Parathyroid adenoma (tissue), 2 donors: ENCODE data around the gene GYPA.
"Not testable (repeated sequence)": the region's sequence is repeated elsewhere in the genome, so short reads cannot be mapped to it uniquely, and the experiment has no call there.

ENCODE experiments used
- H2AFZ ChIP-seq: fragments of 300-600 bp; sonication (generic); one replicate; pipeline ENCODE4 v1.7.0; 2017; ENCODE audit warnings: antibody characterized with exemption, mild to moderate bottlenecking
- H3K27ac ChIP-seq: fragments of 300-600 bp; sonication (generic); one replicate; pipeline ENCODE4 v1.7.0; 2017
- H3K27me3 ChIP-seq: fragments of 300-600 bp; sonication (generic); one replicate; pipeline ENCODE4 v1.7.0; 2017; ENCODE audit warnings: low read length; ENCODE audit not compliant: control insufficient read depth, insufficient read depth
- H3K36me3 ChIP-seq: fragments of 300-600 bp; sonication (generic); one replicate; pipeline ENCODE4 v1.7.0; 2017; ENCODE audit warnings: low read length; ENCODE audit not compliant: control insufficient read depth, insufficient read depth
- H3K4me1 ChIP-seq: fragments of 300-600 bp; sonication (generic); one replicate; pipeline ENCODE4 v1.7.0; 2017; ENCODE audit warnings: control low read depth
- H3K4me2 ChIP-seq: fragments of 300-600 bp; sonication (generic); one replicate; pipeline ENCODE4 v1.7.0; 2017; ENCODE audit warnings: low read length
- H3K4me3 ChIP-seq: fragments of 300-600 bp; sonication (generic); one replicate; pipeline ENCODE4 v1.7.0; 2017; ENCODE audit warnings: low read depth, low read length
- H3K79me2 ChIP-seq: fragments of 300-600 bp; sonication (generic); one replicate; pipeline ENCODE4 v1.7.0; 2017; ENCODE audit warnings: control low read depth
- H3K9ac ChIP-seq: fragments of 300-600 bp; sonication (generic); one replicate; pipeline ENCODE4 v1.7.0; 2017; ENCODE audit warnings: mild to moderate bottlenecking
- H3K9me3 ChIP-seq: fragments of 300-600 bp; sonication (generic); one replicate; pipeline ENCODE4 v1.7.0; 2017; ENCODE audit warnings: low read length; ENCODE audit not compliant: control insufficient read depth
- CTCF ChIP-seq: fragments of 300-600 bp; sonication (generic); IDR thresholded peaks from one replicate; pipeline ENCODE4 v1.7.0; 2017; ENCODE audit warnings: antibody characterized with exemption, mild to moderate bottlenecking
- donor health status: primary hyperparathyroidism.

The GYPA gene

GRCh38 chr4:144115519-144115918 is 25.0 kb downstream of the GYPA start:
- H3K27me3 ChIP-seq: no peaks in the 10 kb centered on the region
- no peaks in the 10 kb centered on the region for H3K9me3 ChIP-seq
- no peak overlapping the region for H3K4me2 ChIP-seq
- no peaks in the 10 kb centered on the region for H3K79me2 ChIP-seq
- no peak for TF ChIP-seq CTCF
- no peak overlapping the region for H3K27ac ChIP-seq
- H3K36me3 ChIP-seq: no peaks in the 10 kb centered on the region
- H3K4me3 ChIP-seq: no peak overlapping the region
- H3K9ac ChIP-seq: no peak overlapping the region
- no peaks in the 10 kb centered on the region for H3K4me1 ChIP-seq
- H2AFZ ChIP-seq: no peak overlapping the region

GRCh38 chr4:144113546-144113945 is 27.0 kb downstream of the GYPA start:
- H2AFZ ChIP-seq: no peak overlapping the region
- H3K4me3 ChIP-seq: no peak overlapping the region
- no peaks in the 10 kb centered on the region for H3K36me3 ChIP-seq
- no peaks in the 10 kb centered on the region for H3K79me2 ChIP-seq
- H3K4me2 ChIP-seq: no peak overlapping the region
- no peaks in the 10 kb centered on the region for H3K4me1 ChIP-seq
- no peak for TF ChIP-seq CTCF
- no peak overlapping the region for H3K27ac ChIP-seq
- no peaks in the 10 kb centered on the region for H3K9me3 ChIP-seq
- H3K9ac ChIP-seq: no peak overlapping the region
- H3K27me3 ChIP-seq: no peaks in the 10 kb centered on the region

- no peak overlapping the region for H2AFZ ChIP-seq
- no peaks in the 10 kb centered on the region for H3K9me3 ChIP-seq
- no peaks in the 10 kb centered on the region for H3K4me1 ChIP-seq
- no peaks in the 10 kb centered on the region for H3K79me2 ChIP-seq
- H3K27me3 ChIP-seq: no peaks in the 10 kb centered on the region
- no peaks in the 10 kb centered on the region for H3K36me3 ChIP-seq
- no peak for TF ChIP-seq CTCF
- no peak overlapping the region for H3K9ac ChIP-seq
- no peak overlapping the region for H3K4me2 ChIP-seq
- H3K27ac ChIP-seq: no peak overlapping the region
- H3K4me3 ChIP-seq: no peak overlapping the region
Observed at GRCh38 chr4:144104509-144105130, 35.9 kb downstream of the GYPA start.

GRCh38 chr4:144097776-144098175 is 42.7 kb downstream of the GYPA start:
- H3K27ac ChIP-seq, H3K4me1 ChIP-seq, H3K27me3 ChIP-seq, H3K36me3 ChIP-seq, H3K9me3 ChIP-seq, H3K79me2 ChIP-seq, H2AFZ ChIP-seq, H3K4me3 ChIP-seq, H3K4me2 ChIP-seq, H3K9ac ChIP-seq: not testable (repeated sequence)

GRCh38 chr4:144093995-144094394 is 46.5 kb downstream of the GYPA start:
- not testable (repeated sequence) for H3K9ac ChIP-seq

GRCh38 chr4:144091181-144091580 is 49.3 kb downstream of the GYPA start:
- H3K4me2 ChIP-seq, H2AFZ ChIP-seq, H3K9me3 ChIP-seq, H3K9ac ChIP-seq, H3K27ac ChIP-seq, H3K4me3 ChIP-seq, H3K27me3 ChIP-seq, H3K79me2 ChIP-seq, H3K4me1 ChIP-seq, H3K36me3 ChIP-seq: not testable (repeated sequence)

More at GRCh38 chr4:144093995-144094394, 46.5 kb downstream of the GYPA start:
- not testable (repeated sequence) for H3K4me3 ChIP-seq, H2AFZ ChIP-seq, H3K36me3 ChIP-seq, H3K4me2 ChIP-seq, H3K27me3 ChIP-seq, H3K4me1 ChIP-seq, H3K9me3 ChIP-seq, H3K27ac ChIP-seq, H3K79me2 ChIP-seq
